K562 (cell line): ENCODE results near the gene HSD17B1. TPM values are rescaled to one million over a fixed set of nuclear protein-coding genes. Genes with fewer than 3 reads are reported as not detected.

Experiments
- ATAC-seq: fragments of 200-7000 bp; cut with Tn5 transposase; 3 replicates; pipeline ENCODE4 v1.9.1; 2020; ENCODE audit warnings: moderate library complexity
- BruUV-seq: library from RNA; stranded (reverse); fragments of 400-500 nt; replicated peaks from 2 replicates; lab custom pipeline; 2021; lab: Mats Ljungman, UMichigan
- CTCF ChIA-PET: fragments of 300-600 bp; formaldehyde crosslinking; extraction: SDS; loops from one replicate; lab custom pipeline; 2021; ENCODE audit warnings: low intra/inter-chr PET ratio; lab: Yijun Ruan, JAX
- POLR2A ChIA-PET: fragments of 300-600, 350-650 bp; sonication (Branson Sonifier 250); formaldehyde crosslinking; extraction: SDS; loops from one replicate; lab custom pipeline; 2021; ENCODE audit warnings: antibody characterized with exemption, inconsistent platforms; lab: Yijun Ruan, JAX
- DNase-seq, 4 experiments: peaks; one replicate each; pipeline versions ENCODE4 v3.0.0 to v3.0.0-alpha.2; 2011 to 2018; ENCODE audit warnings: low spot score in 3 of 4, mixed read lengths in 3 of 4; ENCODE audit errors: extremely low read depth in 1 of 4
- FAIRE-seq: peaks from 2 replicates; lab custom pipeline; 2011; peaks lifted over from hg19 to GRCh38; lab: Jason Lieb, UNC
- H2AFZ ChIP-seq: 2 replicates; pipeline ENCODE4 v1.6.0; 2011; ENCODE audit warnings: low read depth, low read length, control low read depth, inconsistent platforms
- H3K27ac ChIP-seq: fragments of 200-600 bp; 3 replicates; pipeline ENCODE4 v1.8.0; 2011; ENCODE audit warnings: low read depth, mild to moderate bottlenecking, control low read depth, inconsistent platforms, low read length, moderate library complexity, mixed read lengths; ENCODE audit errors: extremely low read depth
- H3K27me3 ChIP-seq, 2 experiments: fragments of 300-600 bp in 1 of 2; 2 replicates in 1 of 2; 3 replicates in 1 of 2; pipeline versions ENCODE4 v1.6.0 to v1.8.0; 2011; ENCODE audit warnings: inconsistent platforms in 2 of 2, low read length in 2 of 2, mild to moderate bottlenecking in 1 of 2, mixed read lengths in 1 of 2, moderate library complexity in 1 of 2; ENCODE audit not compliant: control insufficient read depth in 2 of 2, insufficient read depth in 2 of 2
- H3K36me3 ChIP-seq: fragments of 300-600 bp; 3 replicates; pipeline ENCODE4 v1.8.0; 2011; ENCODE audit warnings: mild to moderate bottlenecking, low read length, inconsistent platforms; ENCODE audit not compliant: control insufficient read depth, insufficient read depth
- H3K4me1 ChIP-seq, 2 experiments: fragments of 200-600 bp in 1 of 2; replicated peaks in 1 of 2; 2 replicates in 1 of 2; 3 replicates in 1 of 2; pipeline versions ENCODE4 v1.5.1 to v1.8.0; 2011; ENCODE audit warnings: inconsistent platforms in 2 of 2, low read length in 2 of 2, mild to moderate bottlenecking in 1 of 2, mixed read lengths in 1 of 2, moderate library complexity in 1 of 2; ENCODE audit not compliant: control insufficient read depth in 2 of 2, insufficient read depth in 2 of 2
- H3K4me2 ChIP-seq: 2 replicates; pipeline ENCODE4 v1.6.1; 2011; ENCODE audit warnings: low read length, control low read depth, inconsistent platforms, mixed read lengths; ENCODE audit not compliant: insufficient read depth
- H3K4me3 ChIP-seq: fragments of 200-600 bp; sonication (generic), shearing (Covaris generic); 2 replicates; pipeline ENCODE4 v1.5.1; 2016; ENCODE audit warnings: control low read depth, inconsistent platforms
- H3K79me2 ChIP-seq: fragments of 200-600 bp; 3 replicates; pipeline ENCODE4 v1.8.0; 2011; ENCODE audit warnings: low read length, inconsistent platforms; ENCODE audit not compliant: control insufficient read depth, insufficient read depth
- H3K9ac ChIP-seq, 2 experiments: 2 replicates each; pipeline versions ENCODE4 v1.6.0 to v1.6.1; 2011; ENCODE audit warnings: low read depth in 2 of 2, low read length in 2 of 2, control low read depth in 1 of 2, inconsistent platforms in 1 of 2, mild to moderate bottlenecking in 1 of 2, mixed read lengths in 1 of 2; ENCODE audit not compliant: insufficient read depth in 1 of 2
- H3K9me1 ChIP-seq: one replicate; pipeline ENCODE4 v1.6.0; 2011; ENCODE audit warnings: inconsistent platforms, mild to moderate bottlenecking, low read length, moderate library complexity; ENCODE audit not compliant: control insufficient read depth, insufficient read depth
- H3K9me3 ChIP-seq: replicated peaks from 2 replicates; pipeline ENCODE4 v1.5.1; 2011; ENCODE audit warnings: low read depth, low read length, inconsistent platforms; ENCODE audit not compliant: control insufficient read depth, insufficient read depth
- H4K20me1 ChIP-seq: replicated peaks from 2 replicates; pipeline ENCODE4 v1.6.1; 2011; ENCODE audit warnings: low read length, inconsistent platforms, mixed read lengths; ENCODE audit not compliant: control insufficient read depth, insufficient read depth
- BRD4 ChIP-seq: fragments of 200-600 bp; sonication (generic); IDR thresholded peaks from 2 replicates; pipeline ENCODE4 v1.6.1; 2017; ENCODE audit warnings: inconsistent platforms
- ETS2 ChIP-seq: IDR thresholded peaks from 2 replicates; pipeline ENCODE4 v1.6.1; 2016; ENCODE audit warnings: borderline replicate concordance, missing genetic modification characterization, mild to moderate bottlenecking, moderate library complexity, missing compliant biosample characterization; ENCODE audit not compliant: poor library complexity, severe bottlenecking
- FOXA1 ChIP-seq: fragments of 450-650 bp; IDR thresholded peaks from 2 replicates; pipeline ENCODE4 v1.6.1; 2016; ENCODE audit warnings: mild to moderate bottlenecking, borderline replicate concordance
- FOXJ2 ChIP-seq: fragments of 200-800 bp; sonication (Bioruptor generic); IDR thresholded peaks from 2 replicates; pipeline ENCODE4 v1.6.1; 2016; ENCODE audit warnings: missing genetic modification characterization, missing compliant biosample characterization
- GTF2E2 ChIP-seq: fragments of 200-800 bp; sonication (Bioruptor generic); IDR thresholded peaks from 2 replicates; pipeline ENCODE4 v1.6.1; 2016; ENCODE audit warnings: missing genetic modification characterization, missing compliant biosample characterization
- LEF1 ChIP-seq: fragments of 450-650 bp; IDR thresholded peaks from 2 replicates; pipeline ENCODE4 v1.6.1; 2016; ENCODE audit warnings: mild to moderate bottlenecking
- MCM3 ChIP-seq: fragments of 450-650 bp; IDR thresholded peaks from 2 replicates; pipeline ENCODE4 v1.6.1; 2016
- SMARCB1 ChIP-seq: IDR thresholded peaks from 2 replicates; pipeline ENCODE4 v1.6.1; 2011; ENCODE audit warnings: improper control_type of control experiment, low read depth; ENCODE audit not compliant: insufficient read length
- SRSF9 ChIP-seq: fragments of 200-400 bp; formaldehyde crosslinking; IDR thresholded peaks from 2 replicates; pipeline ENCODE4 v1.6.1; 2017; ENCODE audit warnings: low read depth, low read length, borderline replicate concordance
- STAT6 ChIP-seq: sonication (generic); formaldehyde crosslinking; IDR thresholded peaks from 2 replicates; pipeline ENCODE4 v1.8.1; 2023; ENCODE audit warnings: mild to moderate bottlenecking, missing genetic modification reagents
- TARDBP ChIP-seq: fragments of 450-650 bp; IDR thresholded peaks from 2 replicates; pipeline ENCODE4 v1.6.1; 2016
- ZNF197 ChIP-seq: fragments of 200-800 bp; sonication (Bioruptor generic); IDR thresholded peaks from 2 replicates; pipeline ENCODE4 v1.6.1; 2016; ENCODE audit warnings: low read depth, missing genetic modification characterization, missing compliant biosample characterization
- WGBS: fragments of 100-300 bp; shearing (Covaris generic); methylation state at CpG from one replicate; pipeline ENCODE4 v1.1.6; 2016; ENCODE audit warnings: low coverage, mixed read lengths; ENCODE audit not compliant: insufficient coverage; ENCODE audit errors: missing lambda C conversion rate; 5-methylcytosine and 5-hydroxymethylcytosine counted together
- in situ Hi-C: fragments of 300-500 bp; cut with MboI; formaldehyde crosslinking; loops from 4 replicates; pipeline ENCODE4 v1.15.0; 2018; ENCODE audit warnings: inconsistent platforms, mixed read lengths
- intact Hi-C: fragments of 100-400 bp; cut with micrococcal nuclease; formaldehyde crosslinking; loops from 2 replicates; pipeline ENCODE4 v1.14.2; 2022
- microRNA-seq: library from miRNA; unstranded; fragments of <30 nt; microRNA quantifications from one replicate; pipeline ENCODE4, GENCODE V29; 2018; ENCODE audit warnings: borderline microRNAs expressed
- polyA plus RNA-seq, 8 experiments: library from polyadenylated mRNA; depleted of rRNA in 4 of 8; stranded (reverse) in 5 of 8; unstranded in 3 of 8; fragments of >200 nt; fragmentation: Nextera tagmentation in 2 of 8; fragmentation: Illumina TruSeq in 1 of 8; extraction: Ambion mirVana in 2 of 8; extraction: Trizol in 1 of 8; gene quantifications; 2 replicates each; pipeline versions ENCODE4 v1.2.1 to v1.2.3, GENCODE V29; 2011 to 2014; ENCODE audit warnings: inconsistent platforms in 1 of 8, missing spikeins in 1 of 8
- total RNA-seq, 7 experiments: library from RNA; depleted of rRNA in 6 of 7; stranded (reverse); fragments of >200 nt in 6 of 7; fragmentation: Illumina TruSeq in 2 of 7; extraction: Trizol in 2 of 7; gene quantifications; 2 replicates each; pipeline versions ENCODE4 v1.2.1 to v1.2.3, GENCODE V29; 2011 to 2021; ENCODE audit warnings: low replicate concordance in 1 of 7

HSD17B1 gene
- total and polyA plus RNA-seq, 9 of the 15 experiments (the other 6 are each of a cell fraction or from before 2014, with no cell fraction given): 0.55 to 21.1 (median 3.6) TPM

- CTCF ChIA-PET: interaction anchor here (0.5 kb wide), 1 partner anchor 10 kb away, joined by 3 read pairs; no protein-coding TSS in a partner anchor
These were observed 50.6 kb downstream of the HSD17B1 start for GRCh38 chr17:42603318-42603717.

More at GRCh38 chr17:42603318-42603717, 50.6 kb downstream of the HSD17B1 start:
- H4K20me1 ChIP-seq: peaks cover 3% of the 10 kb centered on the region; the same call in 1 of the 2 replicates
- H3K27me3 ChIP-seq: no peaks in the 10 kb centered on the region
- POLR2A ChIA-PET: no interaction called here
- in situ Hi-C loops (no loop called here), intact Hi-C loops (no loop called here)
- H3K4me3 ChIP-seq: no peak overlapping the region
- BruUV-seq: no TSS peak
- no peak for TF ChIP-seq STAT6 (CRISPR knock-in tag)
- TF ChIP-seq BRD4: no peak
- TF ChIP-seq SRSF9: no peak
- no peak for TF ChIP-seq FOXJ2 (tag)
- TF ChIP-seq LEF1: no peak
- TF ChIP-seq ZNF197 (CRISPR knock-in tag): no peak
- no peak for TF ChIP-seq FOXA1
- TF ChIP-seq SMARCB1: no peak
- TF ChIP-seq TARDBP: no peak
- no peak for TF ChIP-seq MCM3
- TF ChIP-seq ETS2 (tag): no peak
- no peak for TF ChIP-seq GTF2E2 (tag)
- H3K36me3 ChIP-seq: peaks cover 2% of the 10 kb centered on the region
- H3K9me1 ChIP-seq: no peaks in the 10 kb centered on the region
- FAIRE-seq (peak; percentile 62), ATAC-seq (no peak), DNase-seq (no peak)
- H3K4me1 ChIP-seq: peaks cover 7 to 13% of the 10 kb centered on the region in 2 experiments; a peak in 3 of 5 replicates
- 82% methylated on average over 7 of the region's 7 CpGs for whole genome bisulfite sequencing
- no peak overlapping the region for H3K4me2 ChIP-seq
- no peak overlapping the region for H3K9ac ChIP-seq
- no peak overlapping the region for H3K27ac ChIP-seq
- H3K79me2 ChIP-seq: peaks cover 83% of the 10 kb centered on the region
- H3K9me3 ChIP-seq: no peaks in the 10 kb centered on the region
- H2AFZ ChIP-seq: no peak overlapping the region

Small RNA genes within 50 kb of the gene (microRNA-seq; reads per million reads assigned to microRNA genes)
- 12.7 reads per million, percentile 59 among the genes with 10 or more reads in this experiment for gene MIR5010

Other genes starting within 250 kb of the HSD17B1 start
Only the 7 nearest of the 19 such genes appear.
- 71.7 and 82.2 TPM in 2 replicates for gene ATP6V0A1, start 94.0 kb upstream of the HSD17B1 start, total RNA-seq (2014; rRNA removed)
- 75.5 and 89.2 TPM in 2 replicates for gene ATP6V0A1, start 94.0 kb upstream of the HSD17B1 start, total RNA-seq (2014; rRNA removed; fragmentation: Illumina TruSeq; extraction: Trizol)
- gene ATP6V0A1, start 94.0 kb upstream of the HSD17B1 start, total RNA-seq (2015; rRNA removed; fragmentation: Illumina TruSeq; extraction: Trizol): 54.9 and 56.1 TPM in 2 replicates
- 127 and 141 TPM in 2 replicates for gene ATP6V0A1, start 94.0 kb upstream of the HSD17B1 start, total RNA-seq (2021)
- gene ATP6V0A1, start 94.0 kb upstream of the HSD17B1 start, polyA plus RNA-seq (2011; rRNA removed): 102 and 104 TPM in 2 replicates
- 143 and 158 TPM in 2 replicates for gene ATP6V0A1, start 94.0 kb upstream of the HSD17B1 start, polyA plus RNA-seq (2014; fragmentation: Illumina TruSeq; extraction: Trizol)
- 10 to 100 TPM; 11.8 to 46.3 TPM for gene ATP6V0A1, start 94.0 kb upstream of the HSD17B1 start, polyA plus RNA-seq (2014; fragmentation: Nextera tagmentation; extraction: Ambion mirVana)
- 62.7 and 80.3 TPM in 2 replicates for gene ATP6V0A1, start 94.0 kb upstream of the HSD17B1 start, polyA plus RNA-seq (2014; rRNA removed)
- 13.9 and 14.0 TPM in 2 replicates for gene NAGLU, start 16.7 kb upstream of the HSD17B1 start, total RNA-seq (2014; rRNA removed)
- 2.6 and 3.6 TPM in 2 replicates for gene NAGLU, start 16.7 kb upstream of the HSD17B1 start, total RNA-seq (2014; rRNA removed; fragmentation: Illumina TruSeq; extraction: Trizol)
- 9.3 and 10.7 TPM in 2 replicates for gene NAGLU, start 16.7 kb upstream of the HSD17B1 start, total RNA-seq (2015; rRNA removed; fragmentation: Illumina TruSeq; extraction: Trizol)
- gene NAGLU, start 16.7 kb upstream of the HSD17B1 start, total RNA-seq (2021): 18.0 and 21.5 TPM in 2 replicates
- gene NAGLU, start 16.7 kb upstream of the HSD17B1 start, polyA plus RNA-seq (2011; rRNA removed): 8.5 and 8.6 TPM in 2 replicates
- 6.2 and 12.7 TPM in 2 replicates for gene NAGLU, start 16.7 kb upstream of the HSD17B1 start, polyA plus RNA-seq (2014; fragmentation: Illumina TruSeq; extraction: Trizol)
- gene NAGLU, start 16.7 kb upstream of the HSD17B1 start, polyA plus RNA-seq (2014; fragmentation: Nextera tagmentation; extraction: Ambion mirVana): under 1 TPM; 0.04 to 0.21 TPM
- 17.2 and 20.8 TPM in 2 replicates for gene NAGLU, start 16.7 kb upstream of the HSD17B1 start, polyA plus RNA-seq (2014; rRNA removed)
- gene COASY, start 9.2 kb downstream of the HSD17B1 start, total RNA-seq (2014; rRNA removed): 43.5 and 62.9 TPM in 2 replicates
- gene COASY, start 9.2 kb downstream of the HSD17B1 start, total RNA-seq (2014; rRNA removed; fragmentation: Illumina TruSeq; extraction: Trizol): 33.3 and 43.2 TPM in 2 replicates
- 25.4 and 32.0 TPM in 2 replicates for gene COASY, start 9.2 kb downstream of the HSD17B1 start, total RNA-seq (2015; rRNA removed; fragmentation: Illumina TruSeq; extraction: Trizol)
- 167 and 175 TPM in 2 replicates for gene COASY, start 9.2 kb downstream of the HSD17B1 start, total RNA-seq (2021)
- gene COASY, start 9.2 kb downstream of the HSD17B1 start, polyA plus RNA-seq (2011; rRNA removed): 38.7 and 58.6 TPM in 2 replicates
- 99.8 and 139 TPM in 2 replicates for gene COASY, start 9.2 kb downstream of the HSD17B1 start, polyA plus RNA-seq (2014; fragmentation: Illumina TruSeq; extraction: Trizol)
- gene COASY, start 9.2 kb downstream of the HSD17B1 start, polyA plus RNA-seq (2014; fragmentation: Nextera tagmentation; extraction: Ambion mirVana): 10 to 100 TPM; 62.3 to 80.6 TPM
- 80.5 and 95.2 TPM in 2 replicates for gene COASY, start 9.2 kb downstream of the HSD17B1 start, polyA plus RNA-seq (2014; rRNA removed)
- 42.9 and 51.6 TPM in 2 replicates for gene MLX, start 14.2 kb downstream of the HSD17B1 start, total RNA-seq (2014; rRNA removed)
- 41.2 and 45.4 TPM in 2 replicates for gene MLX, start 14.2 kb downstream of the HSD17B1 start, total RNA-seq (2014; rRNA removed; fragmentation: Illumina TruSeq; extraction: Trizol)
- 47.6 and 48.6 TPM in 2 replicates for gene MLX, start 14.2 kb downstream of the HSD17B1 start, total RNA-seq (2015; rRNA removed; fragmentation: Illumina TruSeq; extraction: Trizol)
- gene MLX, start 14.2 kb downstream of the HSD17B1 start, total RNA-seq (2021): 50.0 and 55.1 TPM in 2 replicates
- gene MLX, start 14.2 kb downstream of the HSD17B1 start, polyA plus RNA-seq (2011; rRNA removed): 41.8 and 58.9 TPM in 2 replicates
- 71.5 and 84.2 TPM in 2 replicates for gene MLX, start 14.2 kb downstream of the HSD17B1 start, polyA plus RNA-seq (2014; fragmentation: Illumina TruSeq; extraction: Trizol)
- gene MLX, start 14.2 kb downstream of the HSD17B1 start, polyA plus RNA-seq (2014; fragmentation: Nextera tagmentation; extraction: Ambion mirVana): 100 to 1,000 TPM in 1 of 2 experiments, 10 to 100 TPM in 1; 82.7 to 100 TPM
- gene MLX, start 14.2 kb downstream of the HSD17B1 start, polyA plus RNA-seq (2014; rRNA removed): 71.3 and 82.0 TPM in 2 replicates
- 46.7 and 50.8 TPM in 2 replicates for gene PSMC3IP, start 24.8 kb downstream of the HSD17B1 start, total RNA-seq (2014; rRNA removed)
- 28.1 and 31.6 TPM in 2 replicates for gene PSMC3IP, start 24.8 kb downstream of the HSD17B1 start, total RNA-seq (2014; rRNA removed; fragmentation: Illumina TruSeq; extraction: Trizol)
- gene PSMC3IP, start 24.8 kb downstream of the HSD17B1 start, total RNA-seq (2015; rRNA removed; fragmentation: Illumina TruSeq; extraction: Trizol): 26.2 and 27.9 TPM in 2 replicates
- 29.3 and 34.4 TPM in 2 replicates for gene PSMC3IP, start 24.8 kb downstream of the HSD17B1 start, total RNA-seq (2021)
- gene PSMC3IP, start 24.8 kb downstream of the HSD17B1 start, polyA plus RNA-seq (2011; rRNA removed): 25.6 and 32.8 TPM in 2 replicates
- gene PSMC3IP, start 24.8 kb downstream of the HSD17B1 start, polyA plus RNA-seq (2014; fragmentation: Illumina TruSeq; extraction: Trizol): 48.3 and 50.5 TPM in 2 replicates
- gene PSMC3IP, start 24.8 kb downstream of the HSD17B1 start, polyA plus RNA-seq (2014; fragmentation: Nextera tagmentation; extraction: Ambion mirVana): 10 to 100 TPM; 13.8 to 16.0 TPM
- gene PSMC3IP, start 24.8 kb downstream of the HSD17B1 start, polyA plus RNA-seq (2014; rRNA removed): 64.0 and 65.6 TPM in 2 replicates
- gene RETREG3, start 56.5 kb downstream of the HSD17B1 start, total RNA-seq (2014; rRNA removed): 16.9 and 23.5 TPM in 2 replicates
- 25.6 and 26.4 TPM in 2 replicates for gene RETREG3, start 56.5 kb downstream of the HSD17B1 start, total RNA-seq (2014; rRNA removed; fragmentation: Illumina TruSeq; extraction: Trizol)
- gene RETREG3, start 56.5 kb downstream of the HSD17B1 start, total RNA-seq (2015; rRNA removed; fragmentation: Illumina TruSeq; extraction: Trizol): 19.6 and 20.9 TPM in 2 replicates
- gene RETREG3, start 56.5 kb downstream of the HSD17B1 start, total RNA-seq (2021): 35.7 and 39.0 TPM in 2 replicates
- 23.9 and 24.5 TPM in 2 replicates for gene RETREG3, start 56.5 kb downstream of the HSD17B1 start, polyA plus RNA-seq (2011; rRNA removed)
- gene RETREG3, start 56.5 kb downstream of the HSD17B1 start, polyA plus RNA-seq (2014; fragmentation: Illumina TruSeq; extraction: Trizol): 16.5 and 17.4 TPM in 2 replicates
- 1 to 10 TPM; 4.1 to 5.3 TPM for gene RETREG3, start 56.5 kb downstream of the HSD17B1 start, polyA plus RNA-seq (2014; fragmentation: Nextera tagmentation; extraction: Ambion mirVana)
- 14.2 and 14.6 TPM in 2 replicates for gene RETREG3, start 56.5 kb downstream of the HSD17B1 start, polyA plus RNA-seq (2014; rRNA removed)
- gene TUBG1, start 56.8 kb downstream of the HSD17B1 start, total RNA-seq (2014; rRNA removed): 89.5 and 116 TPM in 2 replicates
- gene TUBG1, start 56.8 kb downstream of the HSD17B1 start, total RNA-seq (2014; rRNA removed; fragmentation: Illumina TruSeq; extraction: Trizol): 33.7 and 40.1 TPM in 2 replicates
- 64.4 and 65.4 TPM in 2 replicates for gene TUBG1, start 56.8 kb downstream of the HSD17B1 start, total RNA-seq (2015; rRNA removed; fragmentation: Illumina TruSeq; extraction: Trizol)
- gene TUBG1, start 56.8 kb downstream of the HSD17B1 start, total RNA-seq (2021): 115 and 117 TPM in 2 replicates
- gene TUBG1, start 56.8 kb downstream of the HSD17B1 start, polyA plus RNA-seq (2011; rRNA removed): 46.1 and 46.9 TPM in 2 replicates
- gene TUBG1, start 56.8 kb downstream of the HSD17B1 start, polyA plus RNA-seq (2014; fragmentation: Illumina TruSeq; extraction: Trizol): 147 and 163 TPM in 2 replicates
- 10 to 100 TPM; 33.1 to 66.0 TPM for gene TUBG1, start 56.8 kb downstream of the HSD17B1 start, polyA plus RNA-seq (2014; fragmentation: Nextera tagmentation; extraction: Ambion mirVana)
- gene TUBG1, start 56.8 kb downstream of the HSD17B1 start, polyA plus RNA-seq (2014; rRNA removed): 68.3 and 77.8 TPM in 2 replicates